Measurements from ENCODE around the gene APOO. TPM values are rescaled to one million over a fixed set of nuclear protein-coding genes. Genes with fewer than 3 reads are reported as not detected.

Gene APOO
- total RNA-seq, 1 experiment from 2014 or later: 95.3 TPM

DNA sequence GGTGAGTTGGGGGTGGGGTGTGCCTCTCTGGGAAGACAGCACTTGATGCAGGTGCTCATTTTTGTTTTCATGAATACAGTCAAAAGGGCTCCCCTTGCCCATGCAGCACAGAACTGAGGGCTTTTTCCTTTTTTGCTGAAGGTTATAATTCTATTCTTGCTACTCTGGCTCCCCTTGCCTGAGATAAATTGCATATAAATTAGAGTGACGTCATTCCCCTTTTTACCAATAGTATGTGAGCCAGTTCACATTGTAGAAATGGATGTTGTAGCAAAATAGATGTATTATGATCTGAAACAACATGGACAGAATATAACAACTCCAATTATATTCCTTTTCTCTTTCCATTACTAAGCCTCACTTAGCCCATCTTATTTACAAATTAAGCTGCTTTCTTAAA is 28.4 kb upstream of the APOO start:
- Histone ChIP-seq H2AFZ (ENCODE audit: low read length) (no peak overlapping the region), H4K8ac (replicated peaks; ENCODE audit: insufficient read length, low read depth, low read length) (no peak overlapping the region), H2BK120ac (ENCODE audit: low read depth, low read length, poor library complexity, severe bottlenecking) (no peak overlapping the region), H3K4ac (ENCODE audit: low read depth, low read length) (no peak overlapping the region), H3K4me2 (ENCODE audit: insufficient read depth, insufficient read length, low read length) (no peak overlapping the region), H3T11ph (ENCODE audit: low read length) (no peak overlapping the region), H3K14ac (ENCODE audit: insufficient read depth, low read length) (no peak overlapping the region), H3K9ac (ENCODE audit: extremely low read depth, insufficient read length, low read length) (no peak overlapping the region), H4K91ac (ENCODE audit: insufficient read length, low read depth, low read length) (no peak overlapping the region), H3K18ac (ENCODE audit: insufficient read length, low read depth, low read length) (no peak overlapping the region), H3K79me1 (ENCODE audit: insufficient read depth, low read depth, low read length, poor library complexity, severe bottlenecking) (no peaks in the 10 kb centered on the region), H2BK20ac (ENCODE audit: low read depth, low read length, poor library complexity, severe bottlenecking) (no peak overlapping the region), H4K20me1 (ENCODE audit: control insufficient read depth, insufficient read depth, insufficient read length) (no peaks in the 10 kb centered on the region), H2BK15ac (ENCODE audit: low read depth, low read length) (no peak overlapping the region), H3K4me1 (ENCODE audit: insufficient read depth, low read length) (no peaks in the 10 kb centered on the region; the same call in 1 of the 2 replicates), H3K79me2 (ENCODE audit: insufficient read depth, low read length) (no peaks in the 10 kb centered on the region), H3K27ac (ENCODE audit: insufficient read length, low read depth, low read length) (no peak overlapping the region), H3K23me2 (ENCODE audit: insufficient read length, low read depth, low read length, poor library complexity, severe bottlenecking) (no peaks in the 10 kb centered on the region), H3K9me3 (ENCODE audit: control insufficient read depth, low read depth, low read length) (no peaks in the 10 kb centered on the region), H3K27me3 (ENCODE audit: insufficient read depth, low read length) (no peaks in the 10 kb centered on the region), H2BK12ac (ENCODE audit: insufficient read length, low read depth, low read length) (no peak overlapping the region), H3K23ac (ENCODE audit: insufficient read length, low read depth, low read length) (no peak overlapping the region), H4K5ac (ENCODE audit: insufficient read length, low read depth, low read length) (no peak overlapping the region), H2AK5ac (ENCODE audit: insufficient read length, low read length) (no peak overlapping the region), H3K56ac (ENCODE audit: insufficient read length, low read depth, low read length) (no peak overlapping the region), H2BK5ac (ENCODE audit: insufficient read length, low read length) (no peak overlapping the region)
- no CpG with 5 or more reads among the region's 1 CpG for WGBS (ENCODE audit: extremely low coverage, insufficient read length, low lambda C conversion rate)
- TF ChIP-seq, protein P1, sequence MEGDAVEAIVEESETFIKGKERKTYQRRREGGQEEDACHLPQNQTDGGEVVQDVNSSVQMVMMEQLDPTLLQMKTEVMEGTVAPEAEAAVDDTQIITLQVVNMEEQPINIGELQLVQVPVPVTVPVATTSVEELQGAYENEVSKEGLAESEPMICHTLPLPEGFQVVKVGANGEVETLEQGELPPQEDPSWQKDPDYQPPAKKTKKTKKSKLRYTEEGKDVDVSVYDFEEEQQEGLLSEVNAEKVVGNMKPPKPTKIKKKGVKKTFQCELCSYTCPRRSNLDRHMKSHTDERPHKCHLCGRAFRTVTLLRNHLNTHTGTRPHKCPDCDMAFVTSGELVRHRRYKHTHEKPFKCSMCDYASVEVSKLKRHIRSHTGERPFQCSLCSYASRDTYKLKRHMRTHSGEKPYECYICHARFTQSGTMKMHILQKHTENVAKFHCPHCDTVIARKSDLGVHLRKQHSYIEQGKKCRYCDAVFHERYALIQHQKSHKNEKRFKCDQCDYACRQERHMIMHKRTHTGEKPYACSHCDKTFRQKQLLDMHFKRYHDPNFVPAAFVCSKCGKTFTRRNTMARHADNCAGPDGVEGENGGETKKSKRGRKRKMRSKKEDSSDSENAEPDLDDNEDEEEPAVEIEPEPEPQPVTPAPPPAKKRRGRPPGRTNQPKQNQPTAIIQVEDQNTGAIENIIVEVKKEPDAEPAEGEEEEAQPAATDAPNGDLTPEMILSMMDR (conservative IDR thresholded peaks at IDR 0.05): no peak
- no peaks in the 10 kb centered on the region for H3K36me3 Mint-ChIP-seq (ENCODE audit: insufficient read depth in 1 of 3, low read depth in 3 of 3)
- no peak overlapping the region for H3K4me3 Mint-ChIP-seq
- no peaks in the 10 kb centered on the region for H3K9me3 Mint-ChIP-seq
- H3K4me1 Mint-ChIP-seq: peaks cover 10 to 17% of the 10 kb centered on the region in 2 experiments
- no peak overlapping the region for H3K27ac Mint-ChIP-seq
- DNase-seq: no peak
- no peaks in the 10 kb centered on the region for H3K27me3 Mint-ChIP-seq (ENCODE audit: low read depth)

Data from H9 (cell line).